DOHH2 (cell line): ENCODE data around the gene EXOSC5.

Experiments
- H3F3A ChIP-seq: fragments of 200-600 bp; sonication (generic), shearing (Covaris generic); 2 replicates; pipeline ENCODE4 v1.6.0; 2016; ENCODE audit warnings: antibody characterized with exemption, mild to moderate bottlenecking; ENCODE audit not compliant: control insufficient read depth, insufficient read depth
- H3K27ac ChIP-seq: fragments of 200-600 bp; sonication (generic); 2 replicates; pipeline ENCODE4 v1.5.1; 2014; ENCODE audit warnings: low read depth, mild to moderate bottlenecking, low read length, moderate library complexity
- H3K27me3 ChIP-seq: fragments of 200-600 bp; sonication (generic); 2 replicates; pipeline ENCODE4 v1.6.1; 2014; ENCODE audit warnings: mild to moderate bottlenecking, low read length, mixed read lengths; ENCODE audit not compliant: control insufficient read depth
- H3K36me3 ChIP-seq: fragments of 200-600 bp; sonication (generic); 2 replicates; pipeline ENCODE4 v1.6.1; 2014; ENCODE audit warnings: mild to moderate bottlenecking, low read length, moderate library complexity, mixed read lengths; ENCODE audit not compliant: control insufficient read depth
- H3K4me1 ChIP-seq: fragments of 200-600 bp; sonication (generic); 2 replicates; pipeline ENCODE4 v1.6.1; 2014; ENCODE audit warnings: mild to moderate bottlenecking, low read length, mixed read lengths; ENCODE audit not compliant: control insufficient read depth
- H3K4me2 ChIP-seq: fragments of 200-600 bp; sonication (generic); 2 replicates; pipeline ENCODE4 v1.6.0; 2014; ENCODE audit warnings: mild to moderate bottlenecking, low read length, moderate library complexity
- H3K4me3 ChIP-seq: fragments of 200-600 bp; sonication (generic); 2 replicates; pipeline ENCODE4 v1.5.1; 2014; ENCODE audit warnings: mild to moderate bottlenecking, low read length, mixed read lengths
- H3K79me2 ChIP-seq: fragments of 200-600 bp; sonication (generic); 2 replicates; pipeline ENCODE4 v1.6.1; 2014; ENCODE audit warnings: mild to moderate bottlenecking, low read length, mixed read lengths; ENCODE audit not compliant: control insufficient read depth
- H3K9me2 ChIP-seq: fragments of 200-600 bp; sonication (generic); replicated peaks from 2 replicates; pipeline ENCODE4 v1.6.1; 2014; ENCODE audit warnings: mild to moderate bottlenecking, low read length, mixed read lengths; ENCODE audit not compliant: control insufficient read depth
- H3K9me3 ChIP-seq: fragments of 200-600 bp; sonication (generic); 2 replicates; pipeline ENCODE4 v1.6.1; 2014; ENCODE audit warnings: antibody characterized with exemption, low read length, mixed read lengths; ENCODE audit not compliant: control insufficient read depth, insufficient read depth
- H4K20me1 ChIP-seq: fragments of 200-600 bp; sonication (generic); 2 replicates; pipeline ENCODE4 v1.6.0; 2014; ENCODE audit warnings: low read depth, mild to moderate bottlenecking, antibody characterized with exemption, low read length, moderate library complexity; ENCODE audit not compliant: control insufficient read depth, insufficient read depth
- CTCF ChIP-seq: fragments of 200-600 bp; sonication (generic); IDR thresholded peaks from one replicate; pipeline ENCODE4 v1.5.1; 2014; ENCODE audit warnings: antibody characterized with exemption, mild to moderate bottlenecking, low read depth, low read length; ENCODE audit not compliant: poor library complexity, severe bottlenecking
- EZH2phosphoT487 ChIP-seq: fragments of 200-600 bp; sonication (generic); IDR thresholded peaks from 2 replicates; pipeline ENCODE4 v1.6.1; 2017; ENCODE audit warnings: borderline replicate concordance, mild to moderate bottlenecking, antibody characterized with exemption, low read length, moderate library complexity, mixed read lengths

The EXOSC5 gene

GRCh38 chr19:41344162-41344561, 53.0 kb downstream of the EXOSC5 start:
- peaks cover 9% of the 10 kb centered on the region for H3K4me1 ChIP-seq
- no peak overlapping the region for H3K4me2 ChIP-seq
- H3K27me3 ChIP-seq: no peaks in the 10 kb centered on the region
- H3F3A ChIP-seq: no peaks in the 10 kb centered on the region; the same call in 1 of the 2 replicates
- H3K9me3 ChIP-seq: no peaks in the 10 kb centered on the region
- no peak overlapping the region for H3K4me3 ChIP-seq
- no peaks in the 10 kb centered on the region for H3K9me2 ChIP-seq
- peaks cover 70% of the 10 kb centered on the region for H3K36me3 ChIP-seq
- H3K27ac ChIP-seq: no peak overlapping the region
- no peak for TF ChIP-seq EZH2phosphoT487
- no peak for TF ChIP-seq CTCF
- peaks cover 55% of the 10 kb centered on the region for H3K79me2 ChIP-seq
- H4K20me1 ChIP-seq: 0 out of 2 replicates have a peak, but pooled peaks cover 2% of the 10 kb centered on the region

GRCh38 chr19:41341669-41342490, 55.3 kb downstream of the EXOSC5 start:
- Histone ChIP-seq H3K4me1 (peaks cover 6% of the 10 kb centered on the region), H3K79me2 (peaks cover 52% of the 10 kb centered on the region), H3K27ac (no peak overlapping the region), H3K4me2 (no peak overlapping the region), H3K9me2 (no peaks in the 10 kb centered on the region), H3K9me3 (no peaks in the 10 kb centered on the region), H3K4me3 (no peak overlapping the region), H3K27me3 (no peaks in the 10 kb centered on the region), H3K36me3 (peaks cover 66% of the 10 kb centered on the region), H3F3A (no peaks in the 10 kb centered on the region), H4K20me1 (0 out of 2 replicates have a peak, but pooled peaks cover 3% of the 10 kb centered on the region)
- TF ChIP-seq CTCF (no peak), EZH2phosphoT487 (no peak)

DNA sequence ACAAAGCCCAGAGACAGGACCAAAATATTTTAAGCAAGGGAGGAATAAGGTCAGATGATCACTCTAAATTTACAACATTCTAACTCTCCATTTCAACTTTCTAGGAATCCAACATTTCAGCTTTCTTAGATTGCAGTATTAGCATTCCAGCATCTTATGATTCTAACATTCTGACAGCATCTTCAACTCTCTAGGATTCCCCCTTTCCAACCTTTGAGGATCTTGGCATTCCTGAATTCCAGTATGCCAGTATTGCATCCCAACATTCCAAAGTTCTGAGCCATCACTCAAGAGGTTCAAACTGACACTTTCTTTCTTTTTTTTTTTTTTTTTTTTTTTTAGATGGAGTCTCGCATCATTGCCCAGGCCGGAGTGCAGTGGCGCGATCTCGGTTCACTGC, 57.2 kb downstream of the EXOSC5 start:
- Histone ChIP-seq H3K4me1 (peaks cover 22% of the 10 kb centered on the region), H3K27ac (no peak overlapping the region), H3K36me3 (peaks cover 69% of the 10 kb centered on the region), H3K9me3 (no peaks in the 10 kb centered on the region), H3F3A (no peaks in the 10 kb centered on the region), H4K20me1 (0 out of 2 replicates have a peak, but pooled peaks cover 3% of the 10 kb centered on the region), H3K79me2 (peaks cover 51% of the 10 kb centered on the region), H3K4me2 (no peak overlapping the region), H3K27me3 (no peaks in the 10 kb centered on the region), H3K4me3 (no peak overlapping the region), H3K9me2 (no peaks in the 10 kb centered on the region)
- TF ChIP-seq CTCF: no peak
- TF ChIP-seq EZH2phosphoT487: no peak
